Aorta (tissue), 5 donors: Measurements from ENCODE around the gene MAN2B1. TPM values are rescaled to one million over a fixed set of nuclear protein-coding genes. Genes with fewer than 3 reads are reported as not detected.

ENCODE experiments used
- ATAC-seq: fragments of 200-7000 bp; cut with Tn5 transposase; one replicate; pipeline ENCODE4 v1.9.1; 2022; ENCODE audit warnings: moderate library complexity; ENCODE audit not compliant: low FRiP score
- DNase-seq, 2 donors: peaks; one replicate each; pipeline ENCODE4 v3.0.0-alpha.2; 2020
- H3K27ac ChIP-seq, 2 donors: one replicate each; pipeline ENCODE4 v1.5.1; 2013; ENCODE audit warnings: low read length in 2 of 2, mild to moderate bottlenecking in 2 of 2, moderate library complexity in 2 of 2, control low read depth in 1 of 2, inconsistent platforms in 1 of 2, low read depth in 1 of 2
- H3K27me3 ChIP-seq, 2 donors: one replicate each; pipeline ENCODE4 v1.6.1; 2013; ENCODE audit warnings: control low read depth in 1 of 2, low read length in 1 of 2, mild to moderate bottlenecking in 1 of 2, moderate library complexity in 1 of 2; ENCODE audit not compliant: insufficient read depth in 2 of 2, control insufficient read depth in 1 of 2
- H3K36me3 ChIP-seq, 2 donors: one replicate each; pipeline ENCODE4 v1.6.1; 2013; ENCODE audit warnings: control low read depth in 1 of 2, low read length in 1 of 2, mild to moderate bottlenecking in 1 of 2; ENCODE audit not compliant: insufficient read depth in 2 of 2, control insufficient read depth in 1 of 2
- H3K4me1 ChIP-seq, 2 donors: one replicate each; pipeline ENCODE4 v1.6.1; 2013; ENCODE audit warnings: low read length in 2 of 2, control low read depth in 1 of 2, mild to moderate bottlenecking in 1 of 2, moderate library complexity in 1 of 2; ENCODE audit not compliant: insufficient read depth in 2 of 2, control insufficient read depth in 1 of 2
- H3K4me3 ChIP-seq, 2 donors: one replicate each; pipeline ENCODE4 v1.5.1; 2013; ENCODE audit warnings: low read length in 2 of 2, control low read depth in 1 of 2, mild to moderate bottlenecking in 1 of 2
- H3K9me3 ChIP-seq: one replicate; pipeline ENCODE4 v1.6.1; 2013; ENCODE audit warnings: mild to moderate bottlenecking, low read length; ENCODE audit not compliant: control insufficient read depth
- WGBS, 2 donors: extraction: QIAGEN DNeasy Blood & Tissue Kit; methylation state at CpG; one replicate each; pipeline ENCODE4 v1.1.7; 2013; 5-methylcytosine and 5-hydroxymethylcytosine counted together
- intact Hi-C, 2 donors: fragments of 100-400 bp; cut with DNase I; formaldehyde crosslinking; loops; one replicate each; pipeline versions ENCODE4 v1.14.2 to v1.15.0; 2022
- polyA plus RNA-seq, 2 donors: library from polyadenylated mRNA; stranded (reverse); fragments of 200-250 nt; gene quantifications; one replicate each; pipeline ENCODE4 v1.2.3, GENCODE V29; 2013
- total RNA-seq, 2 donors: library from RNA; stranded (reverse); fragmentation: NEBNext Ultra II Directional; extraction: Animal tissue kit (Norgen Biotek cat#: 25700); gene quantifications; one replicate each; pipeline ENCODE4 v1.2.1, GENCODE V29; 2021
- donor health status: healthy with polysubstance abuse.
- donor health status: Bipolar disorder and iron deficiency.
- donor health status: DM: no; HTN: no; CAD: no.
- donor health status: DM: no; HTN: no; CAD: no.
- donor health status: DM: yes; HTN: yes; CAD: no.

The MAN2B1 gene
- total and polyA plus RNA-seq, 4 donors, result 54.6 to 111 (median 81.8) TPM

- H3K4me3 ChIP-seq, result no peak overlapping the region
- H3K9me3 ChIP-seq, result no peaks in the 10 kb centered on the region
- intact Hi-C loops, result no loop called here
- WGBS, 2 donors, result 88 to 90% methylated on average over 1 of the region's 1 CpG
- no peak overlapping the region for H3K27ac ChIP-seq
- no peak for ATAC-seq
- H3K4me1 ChIP-seq, result no peaks in the 10 kb centered on the region
- H3K36me3 ChIP-seq, result no peaks in the 10 kb centered on the region
- no peaks in the 10 kb centered on the region for H3K27me3 ChIP-seq
- no peak for DNase-seq
Measured at GRCh38 chr19:12695514-12695913, 29.0 kb upstream of the MAN2B1 start.

- Histone ChIP-seq H3K27ac (no peak overlapping the region), H3K36me3 (no peaks in the 10 kb centered on the region), H3K4me1 (no peaks in the 10 kb centered on the region), H3K9me3 (no peaks in the 10 kb centered on the region), H3K4me3 (no peak overlapping the region), H3K27me3 (no peaks in the 10 kb centered on the region)
- DNase-seq (no peak), ATAC-seq (no peak)
- WGBS, 2 donors, result 65 to 73% methylated on average over 2 of the region's 2 CpGs
- intact Hi-C loops, result no loop called here
Measured at GRCh38 chr19:12695096-12695495, 28.6 kb upstream of the MAN2B1 start.

- intact Hi-C loops, result no loop called here
- H3K4me3 ChIP-seq, result no peak overlapping the region
- no peaks in the 10 kb centered on the region for H3K4me1 ChIP-seq
- no peaks in the 10 kb centered on the region for H3K27me3 ChIP-seq
- ATAC-seq (no peak), DNase-seq (no peak)
- no peaks in the 10 kb centered on the region for H3K9me3 ChIP-seq
- no peaks in the 10 kb centered on the region for H3K36me3 ChIP-seq
- 89 to 90% methylated on average over 16 of the region's 16 CpGs for WGBS, 2 donors
- no peak overlapping the region for H3K27ac ChIP-seq
Measured at GRCh38 chr19:12694641-12695040, 28.1 kb upstream of the MAN2B1 start.

DNA sequence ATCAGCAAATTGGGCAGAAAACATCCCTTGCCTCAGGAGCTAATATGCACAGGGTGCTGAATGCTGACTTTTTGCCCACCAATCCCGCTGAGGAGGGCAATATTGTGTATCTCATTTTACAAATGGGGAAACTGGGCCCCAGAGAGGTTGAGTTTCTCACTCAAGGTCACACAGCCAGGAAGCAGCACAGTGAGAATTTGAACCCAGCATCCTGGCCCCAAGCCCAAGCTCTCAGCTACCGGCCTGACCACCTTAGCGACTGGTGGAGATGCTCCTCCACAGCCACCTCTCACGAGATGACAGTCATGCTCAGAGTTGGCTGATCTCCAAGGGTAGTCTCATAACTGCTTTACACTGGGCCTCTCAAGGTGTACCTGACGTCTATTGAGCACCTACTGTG, 26.4 kb upstream of the MAN2B1 start:
- ATAC-seq (no peak), DNase-seq (no peak)
- 79 to 86% methylated on average over 5 of the region's 5 CpGs for WGBS, 2 donors
- no peaks in the 10 kb centered on the region for H3K27me3 ChIP-seq
- H3K27ac ChIP-seq, result no peak overlapping the region
- no peaks in the 10 kb centered on the region for H3K9me3 ChIP-seq
- no peaks in the 10 kb centered on the region for H3K4me1 ChIP-seq
- intact Hi-C loops, result no loop called here
- H3K4me3 ChIP-seq, result no peak overlapping the region
- no peaks in the 10 kb centered on the region for H3K36me3 ChIP-seq

GRCh38 chr19:12689581-12690216, 23.2 kb upstream of the MAN2B1 start:
- ATAC-seq (no peak), DNase-seq (no peak)
- 83% methylated on average over 26 of the region's 26 CpGs for WGBS, 2 donors
- intact Hi-C loops, result no loop called here
- no peaks in the 10 kb centered on the region for H3K36me3 ChIP-seq
- H3K4me3 ChIP-seq, result no peak overlapping the region
- no peak overlapping the region for H3K27ac ChIP-seq
- H3K9me3 ChIP-seq, result no peaks in the 10 kb centered on the region
- H3K4me1 ChIP-seq, result no peaks in the 10 kb centered on the region
- no peaks in the 10 kb centered on the region for H3K27me3 ChIP-seq

- H3K36me3 ChIP-seq, result no peaks in the 10 kb centered on the region
- no peak overlapping the region for H3K4me3 ChIP-seq
- no peaks in the 10 kb centered on the region for H3K4me1 ChIP-seq
- WGBS, 2 donors, result 89 to 90% methylated on average over 12 of the region's 12 CpGs
- no peaks in the 10 kb centered on the region for H3K9me3 ChIP-seq
- no peaks in the 10 kb centered on the region for H3K27me3 ChIP-seq
- intact Hi-C loops, result no loop called here
- ATAC-seq (no peak), DNase-seq (no peak)
- H3K27ac ChIP-seq, result no peak overlapping the region
Measured at GRCh38 chr19:12689012-12689411, 22.5 kb upstream of the MAN2B1 start.

DNA sequence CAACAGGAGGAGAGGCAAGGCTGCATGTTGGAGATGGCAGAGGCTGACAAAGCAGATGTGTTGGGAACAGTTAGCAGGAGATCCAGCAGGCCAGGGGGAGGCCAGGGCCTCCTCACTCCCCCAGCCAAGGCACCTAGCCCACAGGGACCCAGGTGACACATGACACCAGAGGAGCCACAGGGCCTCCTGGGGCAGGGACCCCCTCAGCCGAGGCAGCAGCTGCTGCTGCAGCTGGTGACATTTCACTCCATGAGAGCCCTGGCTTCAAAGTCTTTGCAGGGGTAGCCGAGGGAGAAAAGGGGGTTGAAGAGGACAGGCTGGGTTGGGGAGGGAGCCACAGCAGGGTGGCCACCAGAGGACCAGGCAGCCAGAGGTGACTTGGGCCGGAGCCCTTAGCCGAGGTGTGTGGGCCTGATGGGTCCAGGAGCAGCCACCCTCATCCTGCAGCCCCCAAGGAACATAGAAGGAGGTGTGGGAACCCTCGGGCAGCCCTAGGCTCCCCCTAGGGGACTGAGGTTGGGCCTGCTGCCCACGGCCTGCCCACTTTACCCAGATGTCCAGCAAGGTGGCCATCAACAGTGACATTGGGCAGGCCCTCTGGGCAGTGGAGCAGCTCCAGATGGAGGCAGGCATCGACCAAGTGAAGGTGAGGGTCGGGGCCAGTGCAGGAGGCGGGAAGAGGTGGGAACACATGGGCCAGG, 21.1 kb upstream of the MAN2B1 start, which contains the start of gene GNG14:
GNG14 (plus strand) TSS at position 503 of the 701 bp plus-strand sequence; CDS start at position 554, 51 bp downstream.
- 76 to 83% methylated on average over 9 of the region's 9 CpGs for WGBS, 2 donors
- DNase-seq (no peak), ATAC-seq (no peak)
- Histone ChIP-seq H3K27me3 (no peaks in the 10 kb centered on the region), H3K36me3 (no peaks in the 10 kb centered on the region), H3K27ac (no peak within 1 kb of the TSS), H3K9me3 (no peaks in the 10 kb centered on the region), H3K4me1 (no peaks in the 10 kb centered on the region), H3K4me3 (no peak within 1 kb of the TSS)
- intact Hi-C loops, result no loop called here

- DNase-seq (no peak), ATAC-seq (no peak)
- Histone ChIP-seq H3K27me3 (no peaks in the 10 kb centered on the region), H3K36me3 (no peaks in the 10 kb centered on the region), H3K9me3 (no peaks in the 10 kb centered on the region), H3K27ac (no peak overlapping the region), H3K4me1 (no peaks in the 10 kb centered on the region), H3K4me3 (no peak overlapping the region)
- 83 to 90% methylated on average over 3 of the region's 3 CpGs for WGBS, 2 donors
- intact Hi-C loops, result no loop called here
Measured at GRCh38 chr19:12685831-12686230, 19.3 kb upstream of the MAN2B1 start.
